PFSK-1 (cell line): ENCODE data around the gene SH3BP5.

Experiments used
- FOXP2 ChIP-seq: optimal IDR thresholded peaks from 2 replicates; pipeline ENCODE3; 2011; ENCODE audit warnings: borderline replicate concordance, control low read depth, inconsistent platforms; ENCODE audit not compliant: insufficient read depth; ENCODE audit errors: extremely low read length, extremely low read depth
- POLR2AphosphoS5 ChIP-seq: IDR thresholded peaks from 2 replicates; pipeline ENCODE4 v1.6.1; 2012; ENCODE audit warnings: low read depth, mild to moderate bottlenecking, control low read depth, low read length, moderate library complexity
- SIN3A ChIP-seq: IDR thresholded peaks from 2 replicates; pipeline ENCODE4 v1.6.1; 2012; ENCODE audit warnings: mild to moderate bottlenecking, low read length, moderate library complexity, borderline replicate concordance; ENCODE audit not compliant: insufficient read depth
- TAF1 ChIP-seq: IDR thresholded peaks from 2 replicates; pipeline ENCODE4 v1.6.1; 2012; ENCODE audit warnings: low read length, control low read depth, borderline replicate concordance; ENCODE audit not compliant: insufficient read depth
- TF ChIP-seq, protein P1 (sequence below), 2 experiments: IDR thresholded peaks; 2 replicates each; pipeline versions ENCODE4 v1.6.1 to v1.8.0; 2011 to 2012; ENCODE audit warnings: low read depth in 2 of 2, low read length in 2 of 2, control low read depth in 1 of 2, inconsistent platforms in 1 of 2, mild to moderate bottlenecking in 1 of 2, moderate library complexity in 1 of 2; ENCODE audit not compliant: insufficient read depth in 1 of 2

Gene SH3BP5

DNA sequence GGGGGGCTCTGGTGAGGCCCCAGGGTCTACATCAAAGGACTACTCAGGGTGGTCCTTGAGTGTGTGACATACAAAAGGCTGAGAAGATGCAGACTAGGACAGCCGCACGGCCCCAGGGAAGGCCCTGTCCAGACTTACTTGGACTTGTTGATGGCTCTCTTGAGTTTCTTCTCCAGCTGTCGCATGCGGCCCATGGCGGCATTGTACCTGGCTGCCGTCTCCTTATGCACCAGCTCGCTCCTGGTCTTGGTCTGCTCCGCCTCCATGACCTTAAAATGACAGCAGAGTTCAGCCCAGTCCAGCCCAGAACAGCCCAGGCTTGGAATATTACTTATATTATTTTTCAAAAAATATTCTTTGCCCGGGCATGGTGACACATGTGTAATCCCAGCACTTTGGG lies 70.4 kb downstream of the SH3BP5 start:
- TF ChIP-seq TAF1 (no peak), FOXP2 (no peak), SIN3A (no peak), POLR2AphosphoS5 (no peak)
- TF ChIP-seq, protein P1, sequence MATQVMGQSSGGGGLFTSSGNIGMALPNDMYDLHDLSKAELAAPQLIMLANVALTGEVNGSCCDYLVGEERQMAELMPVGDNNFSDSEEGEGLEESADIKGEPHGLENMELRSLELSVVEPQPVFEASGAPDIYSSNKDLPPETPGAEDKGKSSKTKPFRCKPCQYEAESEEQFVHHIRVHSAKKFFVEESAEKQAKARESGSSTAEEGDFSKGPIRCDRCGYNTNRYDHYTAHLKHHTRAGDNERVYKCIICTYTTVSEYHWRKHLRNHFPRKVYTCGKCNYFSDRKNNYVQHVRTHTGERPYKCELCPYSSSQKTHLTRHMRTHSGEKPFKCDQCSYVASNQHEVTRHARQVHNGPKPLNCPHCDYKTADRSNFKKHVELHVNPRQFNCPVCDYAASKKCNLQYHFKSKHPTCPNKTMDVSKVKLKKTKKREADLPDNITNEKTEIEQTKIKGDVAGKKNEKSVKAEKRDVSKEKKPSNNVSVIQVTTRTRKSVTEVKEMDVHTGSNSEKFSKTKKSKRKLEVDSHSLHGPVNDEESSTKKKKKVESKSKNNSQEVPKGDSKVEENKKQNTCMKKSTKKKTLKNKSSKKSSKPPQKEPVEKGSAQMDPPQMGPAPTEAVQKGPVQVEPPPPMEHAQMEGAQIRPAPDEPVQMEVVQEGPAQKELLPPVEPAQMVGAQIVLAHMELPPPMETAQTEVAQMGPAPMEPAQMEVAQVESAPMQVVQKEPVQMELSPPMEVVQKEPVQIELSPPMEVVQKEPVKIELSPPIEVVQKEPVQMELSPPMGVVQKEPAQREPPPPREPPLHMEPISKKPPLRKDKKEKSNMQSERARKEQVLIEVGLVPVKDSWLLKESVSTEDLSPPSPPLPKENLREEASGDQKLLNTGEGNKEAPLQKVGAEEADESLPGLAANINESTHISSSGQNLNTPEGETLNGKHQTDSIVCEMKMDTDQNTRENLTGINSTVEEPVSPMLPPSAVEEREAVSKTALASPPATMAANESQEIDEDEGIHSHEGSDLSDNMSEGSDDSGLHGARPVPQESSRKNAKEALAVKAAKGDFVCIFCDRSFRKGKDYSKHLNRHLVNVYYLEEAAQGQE (IDR thresholded peaks at IDR 0.05; ENCODE audit: insufficient read depth in 1 of 2, low read depth in 2 of 2, low read length in 2 of 2) = no peak

GRCh38 chr3:15261274-15261673 lies 71.1 kb downstream of the SH3BP5 start:
- no peak for TF ChIP-seq FOXP2
- TF ChIP-seq TAF1 = no peak
- no peak for TF ChIP-seq POLR2AphosphoS5
- TF ChIP-seq SIN3A = no peak
- TF ChIP-seq, protein P1 (IDR thresholded peaks at IDR 0.05; ENCODE audit: insufficient read depth in 1 of 2, low read depth in 2 of 2, low read length in 2 of 2) = no peak

DNA sequence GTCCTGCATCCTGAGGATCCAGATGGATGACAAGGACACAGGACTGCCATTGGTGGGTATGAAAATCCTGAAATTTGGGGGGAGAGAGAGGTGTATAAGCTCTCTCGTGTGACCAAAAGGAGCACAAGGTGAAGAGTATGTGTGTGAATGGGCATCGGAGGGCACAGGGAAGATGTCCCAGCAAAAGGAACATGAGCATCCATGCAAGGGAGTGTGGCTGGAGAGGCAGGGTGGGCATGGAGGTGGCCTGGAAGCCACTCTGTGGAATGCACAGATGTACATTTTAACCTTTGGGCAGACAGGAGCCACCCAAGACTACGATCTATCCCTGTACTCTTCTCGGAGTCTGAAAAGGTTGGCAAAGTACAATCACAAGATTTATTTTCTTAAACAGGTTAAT lies 71.9 kb downstream of the SH3BP5 start:
- TF ChIP-seq POLR2AphosphoS5 = no peak
- TF ChIP-seq FOXP2 = no peak
- TF ChIP-seq SIN3A = no peak
- TF ChIP-seq, protein P1 (IDR thresholded peaks at IDR 0.05; ENCODE audit: insufficient read depth in 1 of 2, low read depth in 2 of 2, low read length in 2 of 2) = no peak
- TF ChIP-seq TAF1 = no peak

- TF ChIP-seq TAF1 (no peak), FOXP2 (no peak), SIN3A (no peak), POLR2AphosphoS5 (no peak)
- TF ChIP-seq, protein P1 (IDR thresholded peaks at IDR 0.05; ENCODE audit: insufficient read depth in 1 of 2, low read depth in 2 of 2, low read length in 2 of 2) = no peak
These were observed 73.7 kb downstream of the SH3BP5 start for GRCh38 chr3:15258720-15259119.

DNA sequence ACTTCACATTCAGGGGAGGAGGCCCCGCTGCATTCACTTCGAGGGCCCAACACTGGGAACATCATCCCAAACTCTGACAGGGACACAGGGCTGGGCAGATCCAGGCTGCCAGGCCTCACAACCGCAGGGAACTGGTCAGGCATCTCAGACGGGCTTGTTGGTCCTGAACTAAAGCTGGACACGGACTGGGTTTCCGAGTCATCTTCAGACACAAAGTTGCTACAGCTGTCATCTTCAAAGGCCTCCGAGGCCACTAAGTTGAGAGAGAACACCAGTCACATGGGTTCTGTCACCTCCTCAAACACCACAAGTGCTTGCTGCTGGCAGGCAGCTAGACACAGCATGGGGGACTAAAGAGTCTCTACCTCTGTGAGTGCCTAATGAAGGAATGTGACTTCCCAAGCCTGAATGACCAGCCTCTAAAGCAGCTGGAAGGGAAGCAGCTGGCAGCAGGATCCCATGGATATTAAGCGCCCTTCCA lies 75.5 kb downstream of the SH3BP5 start:
- no peak for TF ChIP-seq TAF1
- no peak for TF ChIP-seq FOXP2
- TF ChIP-seq, protein P1 (IDR thresholded peaks at IDR 0.05; ENCODE audit: insufficient read depth in 1 of 2, low read depth in 2 of 2, low read length in 2 of 2) = no peak
- TF ChIP-seq SIN3A = no peak
- TF ChIP-seq POLR2AphosphoS5 = no peak
